ENCODE measurements around the gene MYOD1. TPM values are rescaled to one million over a fixed set of nuclear protein-coding genes. Genes with fewer than 3 reads are reported as not detected.
A peak's percentile ranks its signal among the peaks of the same experiment; 100 is the strongest.

Gene MYOD1
- total RNA-seq, 1 experiment from 2014 or later, result not detected

GRCh38 chr11:17696741-17697140 is 22.6 kb upstream of the MYOD1 start:
- Histone ChIP-seq H3K4me3 (ENCODE audit: low read depth in 2 of 2, low read length in 2 of 2) (no peak overlapping the region), H3K27me3 (ENCODE audit: control insufficient read depth, insufficient read depth, low read length) (peaks cover 4% of the 10 kb centered on the region; the same call in 1 of the 2 replicates), H3K36me3 (ENCODE audit: control insufficient read depth, insufficient read depth, low read length) (no peaks in the 10 kb centered on the region), H3K9me3 (ENCODE audit: control insufficient read depth, insufficient read depth, low read depth, low read length) (no peaks in the 10 kb centered on the region), H3K4me1 (ENCODE audit: control insufficient read depth, insufficient read depth, low read length) (no peaks in the 10 kb centered on the region), H3K27ac (ENCODE audit: low read length) (no peak overlapping the region)
- ChIA-PET CTCF (no interaction called here), POLR2A (no interaction called here)
- no TSS peak for BruUV-seq (replicated peaks)
- intact Hi-C loops (cut with micrococcal nuclease; ENCODE audit: unreplicated experiment) (no loop called here), in situ Hi-C loops (cut with HindIII; ENCODE audit: low pct_unique_long_range_greater_than_20kb, low sequenced_read_pairs) (no loop called here)
- ATAC-seq (no peak), DNase-seq (ENCODE audit: low read depth, low spot score) (no peak)
- TF ChIP-seq TCF7L2 (IDR thresholded peaks at IDR 0.05; ENCODE audit: low read depth, low read length) (no peak), SIN3A (IDR thresholded peaks at IDR 0.05; ENCODE audit: borderline replicate concordance, insufficient read depth, low read depth, low read length) (no peak), POLR2AphosphoS5 (IDR thresholded peaks at IDR 0.05; ENCODE audit: low read depth, low read length) (no peak)

- TF ChIP-seq POLR2AphosphoS5 (IDR thresholded peaks at IDR 0.05; ENCODE audit: low read depth, low read length) (no peak), TCF7L2 (IDR thresholded peaks at IDR 0.05; ENCODE audit: low read depth, low read length) (no peak), SIN3A (IDR thresholded peaks at IDR 0.05; ENCODE audit: borderline replicate concordance, insufficient read depth, low read depth, low read length) (no peak), CTCF (IDR thresholded peaks at IDR 0.05) (no peak), REST (IDR thresholded peaks at IDR 0.05; ENCODE audit: insufficient read depth in 1 of 2, low read depth in 2 of 2, low read length in 1 of 2) (no peak)
- Histone ChIP-seq H3K36me3 (ENCODE audit: control insufficient read depth, insufficient read depth, low read length) (no peaks in the 10 kb centered on the region), H3K4me3 (ENCODE audit: low read depth in 2 of 2, low read length in 2 of 2) (no peak overlapping the region), H3K27ac (ENCODE audit: low read length) (no peak overlapping the region), H3K27me3 (ENCODE audit: control insufficient read depth, insufficient read depth, low read length) (peaks cover 4% of the 10 kb centered on the region; the same call in 1 of the 2 replicates), H3K9me3 (ENCODE audit: control insufficient read depth, insufficient read depth, low read depth, low read length) (no peaks in the 10 kb centered on the region), H3K4me1 (ENCODE audit: control insufficient read depth, insufficient read depth, low read length) (no peaks in the 10 kb centered on the region)
- BruUV-seq (replicated peaks), result no TSS peak
- intact Hi-C loops (cut with micrococcal nuclease; ENCODE audit: unreplicated experiment), result no loop called here
- in situ Hi-C loops (cut with HindIII; ENCODE audit: low pct_unique_long_range_greater_than_20kb, low sequenced_read_pairs), result no loop called here
- POLR2A ChIA-PET, result no interaction called here
- DNase-seq (ENCODE audit: low read depth, low spot score), result no peak
- ATAC-seq, result 0 out of 2 replicates have a peak, but pooled peaks have one; percentile 42
- CTCF ChIA-PET, result interaction anchor here (0.5 kb wide), 1 partner anchor 22 kb away, joined by 6 read pairs; the partner anchor contains the start of gene MYOD1
Observed at GRCh38 chr11:17697175-17697949, 22.0 kb upstream of the MYOD1 start.

Measured in Panc1 (cell line).